Kidney (tissue), 22 donors: Measurements from ENCODE around the gene ZNF362. TPM values are rescaled to one million over a fixed set of nuclear protein-coding genes. Genes with fewer than 3 reads are reported as not detected.

Experiments
- DNase-seq, 5 donors: peaks; one replicate each; pipeline ENCODE4 v3.0.0-alpha.2; 2013 to 2020
- FAIRE-seq: peaks from 2 replicates; lab custom pipeline; 2012; peaks lifted over from hg19 to GRCh38; lab: Jason Lieb, UNC
- H3K27ac ChIP-seq, 2 donors: one replicate each; pipeline ENCODE4 v1.7.0; 2013; ENCODE audit warnings: low read depth in 2 of 2, low read length in 2 of 2, inconsistent platforms in 1 of 2
- H3K27me3 ChIP-seq: one replicate; pipeline ENCODE4 v1.7.1; 2013; ENCODE audit warnings: low read length, inconsistent platforms; ENCODE audit not compliant: control insufficient read depth, insufficient read depth
- H3K36me3 ChIP-seq, 3 donors: one replicate each; pipeline versions ENCODE4 v1.7.0 to v1.7.1; 2013; ENCODE audit warnings: low read length in 3 of 3, control low read depth in 1 of 3, inconsistent platforms in 1 of 3; ENCODE audit not compliant: insufficient read depth in 3 of 3, control insufficient read depth in 2 of 3
- H3K4me1 ChIP-seq, 3 donors: one replicate each; pipeline versions ENCODE4 v1.7.0 to v1.7.1; 2013; ENCODE audit warnings: low read length in 3 of 3, inconsistent platforms in 1 of 3, low read depth in 1 of 3; ENCODE audit not compliant: control insufficient read depth in 2 of 3, insufficient read depth in 2 of 3
- H3K4me3 ChIP-seq, 3 donors: one replicate each; pipeline versions ENCODE4 v1.7.0 to v1.8.1; 2013; ENCODE audit warnings: low read length in 3 of 3, control low read depth in 1 of 3, inconsistent platforms in 1 of 3
- H3K9ac ChIP-seq, 3 donors: one replicate each; pipeline versions ENCODE4 v1.7.0 to v1.7.1; 2013; ENCODE audit warnings: low read length in 3 of 3, control low read depth in 1 of 3, inconsistent platforms in 1 of 3
- H3K9me3 ChIP-seq, 3 donors: one replicate each; pipeline versions ENCODE4 v1.7.0 to v1.7.1; 2013; ENCODE audit warnings: low read length in 3 of 3, control low read depth in 1 of 3, inconsistent platforms in 1 of 3; ENCODE audit not compliant: control insufficient read depth in 2 of 3, insufficient read depth in 1 of 3
- intact Hi-C: fragments of 100-400 bp; cut with DNase I; formaldehyde crosslinking; loops from one replicate; pipeline ENCODE4 v1.11.1; 2022
- long read RNA-seq, 10 donors: library from polyadenylated mRNA in 1 of 10; unstranded in 1 of 10; transcript quantifications; one replicate each; pipeline ENCODE4 v2.0.0 and lab custom pipeline, GENCODE V29; 2021 to 2026
- polyA plus RNA-seq: library from polyadenylated mRNA; stranded (reverse); fragments of 350-450 nt; fragmentation: Illumina TruSeq; extraction: RNeasy Lipid Tissue Mini Kit (QIAGEN cat#74804); gene quantifications from one replicate; pipeline ENCODE4 v1.2.3, GENCODE V29; 2014; ENCODE audit warnings: low read depth, low replicate concordance; ENCODE audit not compliant: insufficient read depth
- total RNA-seq: library from RNA; stranded (reverse); fragmentation: NEBNext Ultra II Directional; extraction: Animal tissue kit (Norgen Biotek cat#: 25700); gene quantifications from one replicate; pipeline ENCODE4 v1.2.1, GENCODE V29; 2021
- TF ChIP-seq, protein P1 (sequence below): IDR thresholded peaks from 3 replicates; pipeline ENCODE4 v1.5.1; 2012; ENCODE audit warnings: mild to moderate bottlenecking, moderate library complexity, borderline replicate concordance; ENCODE audit not compliant: insufficient read depth; ENCODE audit errors: extremely low read depth
- donor health status: control.
- donor health status: control.
- donor health status: control.
- donor health status: control.
- donor health status: control.
- donor health status: DM: yes; HTN: yes; CAD: no.
- donor health status: Normal renal cell carcinoma (clear cell type).

The ZNF362 gene, protein sequence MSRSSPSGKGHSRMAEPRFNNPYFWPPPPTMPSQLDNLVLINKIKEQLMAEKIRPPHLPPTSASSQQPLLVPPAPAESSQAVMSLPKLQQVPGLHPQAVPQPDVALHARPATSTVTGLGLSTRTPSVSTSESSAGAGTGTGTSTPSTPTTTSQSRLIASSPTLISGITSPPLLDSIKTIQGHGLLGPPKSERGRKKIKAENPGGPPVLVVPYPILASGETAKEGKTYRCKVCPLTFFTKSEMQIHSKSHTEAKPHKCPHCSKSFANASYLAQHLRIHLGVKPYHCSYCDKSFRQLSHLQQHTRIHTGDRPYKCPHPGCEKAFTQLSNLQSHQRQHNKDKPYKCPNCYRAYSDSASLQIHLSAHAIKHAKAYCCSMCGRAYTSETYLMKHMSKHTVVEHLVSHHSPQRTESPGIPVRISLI
- total RNA-seq (36.9 TPM), polyA plus RNA-seq (17.4 TPM)
- long read RNA-seq, donor 1, transcript ZNF362-202 (2 exons, 495 nt) = major isoform, 6 of 26 reads
- long read RNA-seq, donor 1, partial matches to known transcripts = 10 of 26 reads
- long read RNA-seq, donor 1, other reads (novel, unspliced or antisense) = 5 of 26 reads
- long read RNA-seq, donor 2, partial matches to known transcripts = 78 of 81 reads
- long read RNA-seq, donor 2, other reads (novel, unspliced or antisense) = 0 of 81 reads
- long read RNA-seq, donor 3, partial matches to known transcripts = 19 of 28 reads
- long read RNA-seq, donor 3, other reads (novel, unspliced or antisense) = 5 of 28 reads
- long read RNA-seq, donor 4, partial matches to known transcripts = 5 of 12 reads
- long read RNA-seq, donor 4, other reads (novel, unspliced or antisense) = 5 of 12 reads
- long read RNA-seq, donor 5 = 0 reads
- long read RNA-seq, donor 6, partial matches to known transcripts = 0 of 2 reads
- long read RNA-seq, donor 6, other reads (novel, unspliced or antisense) = 0 of 2 reads
- long read RNA-seq, donor 7, partial matches to known transcripts = 8 of 10 reads
- long read RNA-seq, donor 7, other reads (novel, unspliced or antisense) = 2 of 10 reads
- long read RNA-seq, donor 8, partial matches to known transcripts = 24 of 27 reads
- long read RNA-seq, donor 8, other reads (novel, unspliced or antisense) = 0 of 27 reads
- long read RNA-seq, donor 9, partial matches to known transcripts = 11 of 18 reads
- long read RNA-seq, donor 9, other reads (novel, unspliced or antisense) = 5 of 18 reads
- long read RNA-seq, donor 10, partial matches to known transcripts = 20 of 26 reads
- long read RNA-seq, donor 10, other reads (novel, unspliced or antisense) = 0 of 26 reads

- Histone ChIP-seq H3K27ac (peak within 1 kb of the TSS; percentile 86 to 88), H3K4me3 (peak within 1 kb of the TSS; percentile 80 to 85 (median 85)), H3K9ac (peak within 1 kb of the TSS; percentile 38 to 70 (median 50)), H3K27me3 (no peaks in the 10 kb centered on the region), H3K36me3 (peaks cover 0 to 2% (median 0%) of the 10 kb centered on the region in 3 donors), H3K9me3 (no peaks in the 10 kb centered on the region), H3K4me1 (peaks cover 9 to 44% (median 35%) of the 10 kb centered on the region in 3 donors)
- intact Hi-C loops = no loop called here
- FAIRE-seq = no peak
- peak; percentile 71 to 88 (median 83) for DNase-seq
- TF ChIP-seq, protein P1, sequence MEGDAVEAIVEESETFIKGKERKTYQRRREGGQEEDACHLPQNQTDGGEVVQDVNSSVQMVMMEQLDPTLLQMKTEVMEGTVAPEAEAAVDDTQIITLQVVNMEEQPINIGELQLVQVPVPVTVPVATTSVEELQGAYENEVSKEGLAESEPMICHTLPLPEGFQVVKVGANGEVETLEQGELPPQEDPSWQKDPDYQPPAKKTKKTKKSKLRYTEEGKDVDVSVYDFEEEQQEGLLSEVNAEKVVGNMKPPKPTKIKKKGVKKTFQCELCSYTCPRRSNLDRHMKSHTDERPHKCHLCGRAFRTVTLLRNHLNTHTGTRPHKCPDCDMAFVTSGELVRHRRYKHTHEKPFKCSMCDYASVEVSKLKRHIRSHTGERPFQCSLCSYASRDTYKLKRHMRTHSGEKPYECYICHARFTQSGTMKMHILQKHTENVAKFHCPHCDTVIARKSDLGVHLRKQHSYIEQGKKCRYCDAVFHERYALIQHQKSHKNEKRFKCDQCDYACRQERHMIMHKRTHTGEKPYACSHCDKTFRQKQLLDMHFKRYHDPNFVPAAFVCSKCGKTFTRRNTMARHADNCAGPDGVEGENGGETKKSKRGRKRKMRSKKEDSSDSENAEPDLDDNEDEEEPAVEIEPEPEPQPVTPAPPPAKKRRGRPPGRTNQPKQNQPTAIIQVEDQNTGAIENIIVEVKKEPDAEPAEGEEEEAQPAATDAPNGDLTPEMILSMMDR = no peak
These were observed at the start of gene ZNF362 for GRCh38 chr1:33256471-33257206. TSS of gene ZNF362 (plus strand) at chr1:33256492. CDS start at chr1:33270575, 14,083 bp downstream.

GRCh38 chr1:33211972-33212371, 44.3 kb upstream of the ZNF362 start:
- FAIRE-seq (no peak), DNase-seq (no peak)
- Histone ChIP-seq H3K4me1 (no peaks in the 10 kb centered on the region), H3K36me3 (no peaks in the 10 kb centered on the region), H3K9me3 (no peaks in the 10 kb centered on the region), H3K9ac (no peak overlapping the region), H3K4me3 (no peak overlapping the region), H3K27ac (no peak overlapping the region), H3K27me3 (no peaks in the 10 kb centered on the region)
- intact Hi-C loops = no loop called here
- TF ChIP-seq, protein P1 = no peak
